Measurements from ENCODE around the gene SLC12A4. TPM values are rescaled to one million over a fixed set of nuclear protein-coding genes. Genes with fewer than 3 reads are reported as not detected.
"Not testable (repeated sequence)": the region's sequence is repeated elsewhere in the genome, so short reads cannot be mapped to it uniquely, and the experiment has no call there.

Gene SLC12A4
- polyA plus RNA-seq, 1 experiment: 115 TPM

DNA sequence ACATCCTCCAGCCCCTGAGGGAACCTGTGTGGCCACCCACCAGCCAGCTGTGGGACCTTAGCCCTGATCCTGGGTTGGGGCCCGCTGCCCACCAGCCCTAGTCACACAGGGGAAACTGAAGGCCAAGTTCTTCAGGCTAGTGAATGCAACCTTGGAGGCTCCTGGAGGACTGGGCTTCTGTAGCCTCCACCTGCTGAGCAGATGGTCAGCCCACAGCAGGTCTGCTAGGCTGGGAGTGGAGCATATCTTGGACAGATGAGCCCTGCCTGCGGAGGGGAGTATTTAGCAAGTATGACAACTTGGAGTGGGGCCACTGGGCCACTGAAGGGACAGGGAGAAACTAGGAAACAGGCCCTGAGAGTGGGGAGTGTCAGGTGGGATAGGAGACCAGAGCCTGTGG is 7.8 kb upstream of the SLC12A4 start:
- POLR2A ChIA-PET: no interaction called here
- TF ChIP-seq, protein P1, sequence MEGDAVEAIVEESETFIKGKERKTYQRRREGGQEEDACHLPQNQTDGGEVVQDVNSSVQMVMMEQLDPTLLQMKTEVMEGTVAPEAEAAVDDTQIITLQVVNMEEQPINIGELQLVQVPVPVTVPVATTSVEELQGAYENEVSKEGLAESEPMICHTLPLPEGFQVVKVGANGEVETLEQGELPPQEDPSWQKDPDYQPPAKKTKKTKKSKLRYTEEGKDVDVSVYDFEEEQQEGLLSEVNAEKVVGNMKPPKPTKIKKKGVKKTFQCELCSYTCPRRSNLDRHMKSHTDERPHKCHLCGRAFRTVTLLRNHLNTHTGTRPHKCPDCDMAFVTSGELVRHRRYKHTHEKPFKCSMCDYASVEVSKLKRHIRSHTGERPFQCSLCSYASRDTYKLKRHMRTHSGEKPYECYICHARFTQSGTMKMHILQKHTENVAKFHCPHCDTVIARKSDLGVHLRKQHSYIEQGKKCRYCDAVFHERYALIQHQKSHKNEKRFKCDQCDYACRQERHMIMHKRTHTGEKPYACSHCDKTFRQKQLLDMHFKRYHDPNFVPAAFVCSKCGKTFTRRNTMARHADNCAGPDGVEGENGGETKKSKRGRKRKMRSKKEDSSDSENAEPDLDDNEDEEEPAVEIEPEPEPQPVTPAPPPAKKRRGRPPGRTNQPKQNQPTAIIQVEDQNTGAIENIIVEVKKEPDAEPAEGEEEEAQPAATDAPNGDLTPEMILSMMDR (IDR thresholded peaks at IDR 0.05; ENCODE audit: insufficient read depth, low read depth, low read length): no peak
- H3K27me3 ChIP-seq (ENCODE audit: control insufficient read depth, insufficient read depth, low read length): peaks cover 13% of the 10 kb centered on the region
- no peaks in the 10 kb centered on the region for H3K36me3 ChIP-seq (ENCODE audit: control insufficient read depth, insufficient read depth, low read length)
- no peak overlapping the region for H3K4me3 ChIP-seq (ENCODE audit: low read depth, low read length)
- no peak for DNase-seq (ENCODE audit: low read depth)
- CTCF ChIA-PET: interaction anchor here (1.7 kb wide), 1 partner anchor 89 kb away, joined by 4 read pairs; no protein-coding TSS in a partner anchor

DNA sequence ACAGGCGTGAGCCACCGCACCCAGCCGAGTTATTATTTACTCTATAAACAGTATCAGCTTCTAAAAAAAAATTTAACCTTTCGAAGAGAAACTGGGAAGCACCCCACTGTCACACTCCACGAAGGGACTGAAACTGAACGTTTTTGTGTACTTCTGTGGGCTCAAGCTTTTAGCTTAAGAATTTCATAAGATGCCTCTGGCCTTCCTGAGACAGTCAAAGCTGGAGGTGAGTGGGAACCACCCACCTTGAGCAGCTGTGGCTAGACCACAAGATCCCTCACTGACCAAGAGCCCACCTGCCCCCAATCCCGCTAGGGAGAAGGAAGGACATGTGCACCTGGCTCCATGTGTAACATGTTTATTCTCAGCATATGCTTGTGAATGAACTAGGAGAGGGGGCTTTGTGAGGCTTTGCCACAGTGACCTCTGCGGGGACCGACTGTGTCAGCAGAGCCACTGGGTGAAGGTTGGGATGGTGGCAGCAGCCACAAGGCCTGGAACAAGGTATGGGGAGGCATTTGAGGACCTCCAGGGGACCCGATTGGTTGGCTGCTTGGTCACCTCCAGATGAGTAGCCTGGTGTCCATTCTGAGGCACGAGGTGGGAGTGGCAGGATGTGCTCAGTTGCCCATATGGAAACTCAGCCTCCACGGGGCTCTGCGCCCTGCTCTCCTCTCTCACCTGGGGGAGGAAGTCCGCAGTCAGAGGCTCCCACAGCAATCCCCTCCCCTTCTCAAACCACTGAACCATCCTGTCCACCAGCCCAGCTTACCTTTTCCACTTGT is 7.1 kb upstream of the SLC12A4 start:
- ChIA-PET CTCF (interaction anchor here (1.7 kb wide), 1 partner anchor 89 kb away, joined by 4 read pairs; no protein-coding TSS in a partner anchor), POLR2A (no interaction called here)
- no peak for DNase-seq (ENCODE audit: low read depth)
- Histone ChIP-seq H3K4me3 (ENCODE audit: low read depth, low read length) (no peak overlapping the region), H3K27me3 (ENCODE audit: control insufficient read depth, insufficient read depth, low read length) (peaks cover 13% of the 10 kb centered on the region), H3K36me3 (ENCODE audit: control insufficient read depth, insufficient read depth, low read length) (no peaks in the 10 kb centered on the region)
- TF ChIP-seq, protein P1 (IDR thresholded peaks at IDR 0.05; ENCODE audit: insufficient read depth, low read depth, low read length): no peak

DNA sequence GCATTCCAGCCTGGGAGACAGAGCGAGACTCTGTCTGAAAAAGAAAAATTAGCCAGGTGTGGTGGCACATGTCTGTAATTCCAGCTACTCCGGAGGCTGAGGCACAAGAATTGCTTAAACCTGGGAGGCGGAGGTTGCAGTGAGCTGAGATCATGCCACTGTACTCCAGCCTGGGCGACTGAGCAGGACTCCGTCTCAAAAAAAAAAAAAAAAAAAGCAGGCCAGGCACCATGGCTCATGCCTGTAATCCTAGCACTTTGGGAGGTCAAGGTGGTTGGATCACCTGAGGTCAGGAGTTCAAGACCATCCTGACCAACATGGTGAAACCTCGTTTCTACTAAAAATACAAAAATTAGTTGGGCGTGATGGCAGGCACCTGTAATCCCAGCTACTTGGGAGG is 3.8 kb upstream of the SLC12A4 start:
- POLR2A ChIA-PET; H3K36me3 ChIP-seq (ENCODE audit: control insufficient read depth, insufficient read depth, low read length); H3K27me3 ChIP-seq (ENCODE audit: control insufficient read depth, insufficient read depth, low read length); DNase-seq (ENCODE audit: low read depth); H3K4me3 ChIP-seq (ENCODE audit: low read depth, low read length): not testable (repeated sequence)
- CTCF ChIA-PET: interaction anchor here (0.9 kb wide), 1 partner anchor 122 kb away, joined by 4 read pairs; no protein-coding TSS in a partner anchor

DNA sequence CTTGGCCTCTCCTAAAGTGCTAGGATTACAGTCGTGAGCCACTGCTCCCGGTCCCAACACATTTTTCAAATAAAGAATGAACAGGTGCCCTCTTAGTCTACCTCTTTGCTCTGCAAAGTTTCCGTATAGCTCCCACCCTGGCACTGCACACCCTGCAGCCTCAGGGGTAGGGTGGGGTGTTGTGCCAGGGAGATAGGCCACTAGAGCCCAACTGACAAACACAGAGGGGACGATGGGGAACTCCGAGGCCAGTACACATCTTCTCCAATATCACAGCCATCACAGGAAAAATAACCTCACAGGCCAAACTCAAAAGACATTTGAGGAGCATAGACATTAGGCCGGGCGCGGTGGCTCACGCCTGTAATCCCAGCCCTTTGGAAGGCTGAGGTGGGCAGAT is 2.7 kb upstream of the SLC12A4 start:
- CTCF ChIA-PET: interaction anchor here (0.7 to 1.2 kb wide), 2 partner anchors 12 to 21 kb away, joined by 3 read pairs; no protein-coding TSS in a partner anchor
- TF ChIP-seq, protein P1 (IDR thresholded peaks at IDR 0.05; ENCODE audit: insufficient read depth, low read depth, low read length): no peak

DNA sequence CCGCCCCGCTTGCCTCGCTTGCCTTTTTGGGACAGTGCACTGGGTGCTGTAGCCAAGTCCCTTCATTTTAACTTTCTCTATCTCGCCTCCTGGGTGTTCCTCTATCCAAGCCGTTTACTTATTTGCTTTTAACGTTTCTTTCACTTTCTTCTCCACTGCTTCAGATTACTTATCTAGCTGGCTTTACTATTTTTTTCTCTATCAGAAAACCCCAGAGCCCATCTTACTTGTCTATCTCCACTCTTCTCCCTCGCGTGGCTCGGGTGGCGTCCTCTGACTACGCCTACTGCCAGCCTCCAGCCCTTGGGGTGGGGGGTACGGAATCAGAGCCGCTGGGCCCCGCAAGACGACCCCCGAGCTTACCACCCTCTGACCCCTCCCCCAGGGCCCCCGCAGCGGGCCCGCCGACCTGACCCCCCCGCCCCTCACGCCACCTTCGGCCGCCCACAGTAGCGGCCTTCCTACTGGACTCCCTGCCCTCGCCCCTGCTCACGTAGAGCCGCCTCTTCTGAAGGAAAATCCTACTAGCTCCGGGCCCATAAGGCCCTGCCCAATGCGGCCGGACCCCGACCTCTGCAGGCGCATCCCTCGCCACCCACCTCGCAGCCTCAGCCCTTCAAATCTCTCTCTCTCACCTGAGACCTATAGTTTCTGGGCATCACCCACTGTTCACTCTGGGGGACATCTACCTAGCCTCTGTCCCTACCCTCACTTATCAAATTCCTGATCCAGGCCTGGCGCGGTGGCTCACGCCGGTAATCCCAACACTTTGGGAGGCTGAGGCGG is 1.0 kb upstream of the SLC12A4 start:
- Histone ChIP-seq H3K4me3 (ENCODE audit: low read depth, low read length) (peak overlapping the region; percentile 80), H3K36me3 (ENCODE audit: control insufficient read depth, insufficient read depth, low read length) (peaks cover 4% of the 10 kb centered on the region), H3K27me3 (ENCODE audit: control insufficient read depth, insufficient read depth, low read length) (no peaks in the 10 kb centered on the region)
- ChIA-PET POLR2A (interaction anchor here (0.6 kb wide), 1 partner anchor 115 kb away, joined by 6 read pairs; no protein-coding TSS in a partner anchor), CTCF (interaction anchor here (0.6 to 1.3 kb wide), 4 partner anchors 9 to 153 kb away, joined by 3 read pairs; no protein-coding TSS in a partner anchor)
- no peak for DNase-seq (ENCODE audit: low read depth)
- TF ChIP-seq, protein P1 (IDR thresholded peaks at IDR 0.05; ENCODE audit: insufficient read depth, low read depth, low read length): 0 out of 2 replicates have a peak, but pooled peaks have one; percentile 2

More for the DNA sequence above, 2.7 kb upstream of the SLC12A4 start:
- peaks cover 4% of the 10 kb centered on the region for H3K27me3 ChIP-seq (ENCODE audit: control insufficient read depth, insufficient read depth, low read length)
- no peak for DNase-seq (ENCODE audit: low read depth)
- H3K4me3 ChIP-seq (ENCODE audit: low read depth, low read length): no peak overlapping the region
- POLR2A ChIA-PET: no interaction called here
- no peaks in the 10 kb centered on the region for H3K36me3 ChIP-seq (ENCODE audit: control insufficient read depth, insufficient read depth, low read length)
